Duodenal mucosa (tissue), 2 donors: ENCODE measurements around the gene SMAD6.

ENCODE experiments used
- H3K27ac ChIP-seq: one replicate; pipeline ENCODE4 v1.7.0; 2013; ENCODE audit warnings: low read depth, low read length
- H3K27me3 ChIP-seq, 2 donors: one replicate each; pipeline ENCODE4 v1.7.0; 2013; ENCODE audit warnings: low read length in 2 of 2, control low read depth in 1 of 2; ENCODE audit not compliant: insufficient read depth in 2 of 2, control insufficient read depth in 1 of 2
- H3K36me3 ChIP-seq, 2 donors: one replicate each; pipeline ENCODE4 v1.7.0; 2013; ENCODE audit warnings: low read length in 2 of 2, control low read depth in 1 of 2; ENCODE audit not compliant: insufficient read depth in 2 of 2, control insufficient read depth in 1 of 2
- H3K4me1 ChIP-seq, 2 donors: one replicate each; pipeline ENCODE4 v1.7.0; 2013; ENCODE audit warnings: low read length in 2 of 2, control low read depth in 1 of 2; ENCODE audit not compliant: insufficient read depth in 2 of 2, control insufficient read depth in 1 of 2
- H3K4me3 ChIP-seq, 2 donors: one replicate each; pipeline ENCODE4 v1.7.0; 2013; ENCODE audit warnings: low read length in 2 of 2, low read depth in 1 of 2
- H3K9ac ChIP-seq, 2 donors: one replicate each; pipeline ENCODE4 v1.7.0; 2013; ENCODE audit warnings: low read length in 2 of 2, low read depth in 1 of 2
- H3K9me3 ChIP-seq, 2 donors: one replicate each; pipeline ENCODE4 v1.7.0; 2013; ENCODE audit warnings: low read length in 2 of 2, control low read depth in 1 of 2; ENCODE audit not compliant: control insufficient read depth in 1 of 2

The SMAD6 gene

DNA sequence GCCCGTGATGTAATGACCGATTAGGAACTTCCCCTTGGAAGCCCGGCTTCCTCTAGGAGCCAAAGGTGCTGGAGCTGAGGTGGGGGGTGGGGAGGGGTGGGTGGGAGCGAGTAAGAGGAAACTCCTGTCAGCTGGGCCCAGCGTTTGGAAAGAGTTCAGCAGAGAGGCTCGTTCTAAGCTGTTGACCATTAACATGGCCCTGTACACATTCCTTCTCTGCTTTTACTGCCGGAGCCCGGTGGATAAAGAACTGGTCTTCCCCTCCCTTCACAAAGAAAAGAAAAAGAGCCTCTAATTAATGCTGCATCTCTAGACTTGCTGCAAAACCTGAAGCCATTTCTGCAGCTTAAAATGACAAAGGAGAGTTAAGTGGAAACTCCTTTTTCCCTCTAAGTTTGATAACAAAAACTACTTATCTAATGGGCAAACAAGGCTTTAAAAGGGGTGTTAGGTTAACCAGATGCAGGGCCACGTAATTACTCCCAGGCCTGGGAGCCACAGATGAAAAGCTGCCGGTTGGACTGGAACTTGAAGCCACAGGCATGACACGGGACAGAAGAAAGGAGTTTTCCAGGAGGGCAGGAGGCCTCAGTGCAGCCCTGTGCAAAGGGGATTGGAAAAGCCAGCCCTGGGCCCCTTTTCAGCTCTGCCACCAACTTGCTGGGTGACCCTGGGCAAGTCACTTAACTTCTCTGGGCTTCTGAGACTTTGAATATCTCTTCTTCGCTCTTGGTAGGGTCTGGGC, 71.3 kb downstream of the SMAD6 start:
- peak overlapping the region in 1 of 2 donors; percentile 9 for H3K9ac ChIP-seq

GRCh38 chr15:66774001-66774814, 72.2 kb downstream of the SMAD6 start:
- no peak overlapping the region for H3K4me3 ChIP-seq
- no peaks in the 10 kb centered on the region for H3K36me3 ChIP-seq
- H3K9me3 ChIP-seq: no peaks in the 10 kb centered on the region
- no peaks in the 10 kb centered on the region for H3K27me3 ChIP-seq
- peak overlapping the region in 1 of 2 donors; percentile 9 for H3K9ac ChIP-seq
- peak overlapping the region; percentile 55 for H3K27ac ChIP-seq
- peaks cover 62 to 64% of the 10 kb centered on the region in 2 donors for H3K4me1 ChIP-seq

More for the DNA sequence above, 71.3 kb downstream of the SMAD6 start:
- Histone ChIP-seq H3K27me3 (no peaks in the 10 kb centered on the region), H3K27ac (peak overlapping the region; percentile 70), H3K36me3 (no peaks in the 10 kb centered on the region), H3K9me3 (no peaks in the 10 kb centered on the region), H3K4me1 (peaks cover 59 to 62% of the 10 kb centered on the region in 2 donors), H3K4me3 (no peak overlapping the region)

GRCh38 chr15:66775127-66776105, 73.4 kb downstream of the SMAD6 start:
- Histone ChIP-seq H3K36me3 (no peaks in the 10 kb centered on the region), H3K4me3 (no peak overlapping the region), H3K27me3 (no peaks in the 10 kb centered on the region), H3K9me3 (no peaks in the 10 kb centered on the region), H3K9ac (no peak overlapping the region), H3K27ac (no peak overlapping the region), H3K4me1 (peaks cover 63 to 69% of the 10 kb centered on the region in 2 donors)

- Histone ChIP-seq H3K36me3 (peaks cover 0 to 2% of the 10 kb centered on the region in 2 donors), H3K4me3 (no peak overlapping the region), H3K9ac (no peak overlapping the region), H3K9me3 (no peaks in the 10 kb centered on the region), H3K4me1 (peaks cover 52 to 60% of the 10 kb centered on the region in 2 donors), H3K27me3 (no peaks in the 10 kb centered on the region), H3K27ac (no peak overlapping the region)
Observed at GRCh38 chr15:66777054-66777453, 75.0 kb downstream of the SMAD6 start.

DNA sequence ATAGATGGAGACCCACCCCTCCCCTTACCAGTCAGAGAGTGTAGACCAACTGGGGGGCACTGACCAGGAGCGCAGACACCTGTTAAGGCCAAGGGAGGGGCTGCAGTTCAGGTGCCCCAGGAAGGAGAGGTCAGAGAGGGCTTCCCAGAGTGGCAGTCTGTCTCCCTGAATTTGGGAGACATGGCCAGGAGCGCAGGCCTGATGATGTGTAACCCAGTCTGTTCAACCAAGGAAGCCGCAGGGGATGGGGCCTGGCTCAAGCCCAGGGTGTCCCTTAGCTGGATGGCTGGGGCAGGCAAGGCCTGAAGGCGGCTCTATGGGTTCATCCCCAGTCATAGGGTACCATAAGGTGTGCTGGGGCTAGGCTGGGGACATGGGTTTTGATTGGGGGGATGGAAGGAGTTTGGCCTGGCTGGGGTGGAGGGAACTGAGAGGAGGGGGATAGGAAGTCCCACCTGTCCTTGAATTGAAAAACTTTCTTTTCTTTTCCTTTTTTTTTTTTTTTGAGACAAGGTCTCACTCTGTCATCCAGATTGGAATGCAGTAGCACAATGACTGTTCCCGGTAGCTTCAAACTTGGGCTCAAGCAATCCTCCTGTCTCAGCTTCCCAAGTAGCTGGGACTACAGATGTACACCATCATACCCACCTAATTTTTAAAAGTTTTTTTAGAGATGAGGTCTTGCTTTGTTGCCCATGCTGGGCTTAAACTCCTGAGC, 75.7 kb downstream of the SMAD6 start:
- Histone ChIP-seq H3K9me3 (no peaks in the 10 kb centered on the region), H3K27ac (peak overlapping the region; percentile 20), H3K36me3 (peaks cover 0 to 5% of the 10 kb centered on the region in 2 donors), H3K4me1 (peaks cover 45 to 53% of the 10 kb centered on the region in 2 donors), H3K27me3 (no peaks in the 10 kb centered on the region), H3K9ac (no peak overlapping the region), H3K4me3 (no peak overlapping the region)

DNA sequence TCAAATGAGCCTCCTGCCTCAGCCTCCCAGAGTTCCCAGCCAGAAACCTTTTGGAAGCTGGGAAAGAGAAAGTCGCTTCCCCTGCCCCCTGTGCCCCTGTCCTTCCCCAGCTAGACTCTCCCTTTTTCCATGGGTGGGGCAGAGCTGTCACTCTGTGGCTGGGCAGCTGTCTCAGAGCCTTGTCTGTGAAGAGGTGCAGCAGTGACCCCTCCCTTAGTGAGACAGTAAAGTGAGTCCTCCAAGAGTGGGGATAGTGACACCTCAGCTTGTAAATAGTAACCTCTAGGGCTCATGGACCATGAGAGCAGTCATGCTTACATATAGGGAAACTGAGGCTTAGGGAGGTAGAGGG, 76.3 kb downstream of the SMAD6 start:
- Histone ChIP-seq H3K36me3 (peaks cover 0 to 9% of the 10 kb centered on the region in 2 donors), H3K27me3 (no peaks in the 10 kb centered on the region), H3K4me3 (no peak overlapping the region), H3K27ac (no peak overlapping the region), H3K9ac (no peak overlapping the region), H3K4me1 (peaks cover 40 to 49% of the 10 kb centered on the region in 2 donors), H3K9me3 (no peaks in the 10 kb centered on the region)

DNA sequence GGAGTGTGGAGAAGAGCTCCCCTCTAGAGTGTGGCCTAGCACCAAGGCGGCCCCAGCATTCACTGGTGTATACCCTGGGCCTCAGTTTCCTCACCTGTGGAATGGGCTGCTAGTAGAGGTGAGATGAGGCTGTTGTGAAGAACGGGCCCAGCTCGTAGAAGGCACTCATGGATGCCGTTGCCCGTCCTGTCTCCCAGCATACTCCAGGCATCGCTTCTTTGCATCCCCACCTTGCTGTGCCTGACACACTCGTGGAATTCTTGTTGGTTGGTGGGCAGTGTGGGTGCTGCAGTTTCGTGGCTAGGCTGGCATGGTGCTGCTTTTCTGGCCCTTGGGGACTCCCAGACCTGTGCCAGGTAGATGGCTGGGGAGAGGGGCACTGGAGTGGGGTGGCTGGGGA, 76.7 kb downstream of the SMAD6 start:
- Histone ChIP-seq H3K4me1 (peaks cover 35 to 44% of the 10 kb centered on the region in 2 donors), H3K27me3 (no peaks in the 10 kb centered on the region), H3K9me3 (no peaks in the 10 kb centered on the region), H3K27ac (no peak overlapping the region), H3K9ac (peak overlapping the region in 1 of 2 donors; percentile 35), H3K36me3 (peaks cover 0 to 13% of the 10 kb centered on the region in 2 donors), H3K4me3 (no peak overlapping the region)

- H3K36me3 ChIP-seq: peaks cover 0 to 17% of the 10 kb centered on the region in 2 donors
- peaks cover 28 to 37% of the 10 kb centered on the region in 2 donors for H3K4me1 ChIP-seq
- peak overlapping the region in 1 of 2 donors; percentile 35 for H3K9ac ChIP-seq
- no peaks in the 10 kb centered on the region for H3K27me3 ChIP-seq
- no peaks in the 10 kb centered on the region for H3K9me3 ChIP-seq
- peak overlapping the region in 1 of 2 donors; percentile 19 for H3K4me3 ChIP-seq
- peak overlapping the region; percentile 43 for H3K27ac ChIP-seq
Observed at GRCh38 chr15:66779331-66780009, 77.4 kb downstream of the SMAD6 start.
